Measurements from ENCODE around the gene TRAPPC10.

TRAPPC10 gene

GRCh38 chr21:43984905-43985689 is 27.0 kb upstream of the TRAPPC10 start:
- H3K9me3 Mint-ChIP-seq: no peaks in the 10 kb centered on the region

GRCh38 chr21:43985690-43986251 is 26.3 kb upstream of the TRAPPC10 start:
- H3K27me3 Mint-ChIP-seq (ENCODE audit: low read depth, poor library complexity): peaks cover 21% of the 10 kb centered on the region
- H3K4me3 Mint-ChIP-seq: peak overlapping the region; percentile 62
- no peaks in the 10 kb centered on the region for H3K36me3 Mint-ChIP-seq (ENCODE audit: low read depth)
- DNase-seq: peak; percentile 35
- no peak overlapping the region for H3K27ac Mint-ChIP-seq
- TF ChIP-seq CTCF (IDR thresholded peaks at IDR 0.05): no peak
- peaks cover 62% of the 10 kb centered on the region for H3K4me1 Mint-ChIP-seq
- no peaks in the 10 kb centered on the region for H3K9me3 Mint-ChIP-seq

More at GRCh38 chr21:43984905-43985689, 27.0 kb upstream of the TRAPPC10 start:
- no peak for TF ChIP-seq CTCF (IDR thresholded peaks at IDR 0.05)
- H3K4me1 Mint-ChIP-seq: peaks cover 67% of the 10 kb centered on the region
- peaks cover 21% of the 10 kb centered on the region for H3K27me3 Mint-ChIP-seq (ENCODE audit: low read depth, poor library complexity)
- H3K4me3 Mint-ChIP-seq: peak overlapping the region; percentile 10
- no peaks in the 10 kb centered on the region for H3K36me3 Mint-ChIP-seq (ENCODE audit: low read depth)
- no peak overlapping the region for H3K27ac Mint-ChIP-seq
- DNase-seq: no peak

- Mint-ChIP-seq H3K36me3 (ENCODE audit: low read depth) (no peaks in the 10 kb centered on the region), H3K4me1 (peaks cover 51% of the 10 kb centered on the region), H3K27ac (no peak overlapping the region), H3K9me3 (no peaks in the 10 kb centered on the region), H3K27me3 (ENCODE audit: low read depth, poor library complexity) (peaks cover 21% of the 10 kb centered on the region), H3K4me3 (no peak overlapping the region)
- DNase-seq: no peak
- TF ChIP-seq CTCF (IDR thresholded peaks at IDR 0.05): no peak
These were observed 25.3 kb upstream of the TRAPPC10 start for GRCh38 chr21:43986544-43987451.

GRCh38 chr21:43987509-43987908 is 24.6 kb upstream of the TRAPPC10 start:
- Mint-ChIP-seq H3K4me1 (peaks cover 44% of the 10 kb centered on the region), H3K4me3 (no peak overlapping the region), H3K27ac (no peak overlapping the region), H3K36me3 (ENCODE audit: low read depth) (no peaks in the 10 kb centered on the region), H3K9me3 (no peaks in the 10 kb centered on the region), H3K27me3 (ENCODE audit: low read depth, poor library complexity) (peaks cover 21% of the 10 kb centered on the region)
- DNase-seq: no peak
- TF ChIP-seq CTCF (IDR thresholded peaks at IDR 0.05): no peak

GRCh38 chr21:43988016-43988415 is 24.1 kb upstream of the TRAPPC10 start:
- Mint-ChIP-seq H3K9me3 (no peaks in the 10 kb centered on the region), H3K4me1 (peaks cover 39% of the 10 kb centered on the region), H3K27me3 (ENCODE audit: low read depth, poor library complexity) (peaks cover 21% of the 10 kb centered on the region), H3K4me3 (no peak overlapping the region), H3K27ac (no peak overlapping the region), H3K36me3 (ENCODE audit: low read depth) (no peaks in the 10 kb centered on the region)
- TF ChIP-seq CTCF (IDR thresholded peaks at IDR 0.05): no peak
- no peak for DNase-seq
